HG03175 (cell line): ENCODE measurements around the gene PSMD2.

Experiments used
- ATAC-seq: cut with Tn5 transposase; IDR thresholded peaks from one replicate; pipeline ENCODE4 v1.9.1; 2021; ENCODE audit warnings: mild to moderate bottlenecking, moderate library complexity; ENCODE audit not compliant: unreplicated experiment

PSMD2 gene

DNA sequence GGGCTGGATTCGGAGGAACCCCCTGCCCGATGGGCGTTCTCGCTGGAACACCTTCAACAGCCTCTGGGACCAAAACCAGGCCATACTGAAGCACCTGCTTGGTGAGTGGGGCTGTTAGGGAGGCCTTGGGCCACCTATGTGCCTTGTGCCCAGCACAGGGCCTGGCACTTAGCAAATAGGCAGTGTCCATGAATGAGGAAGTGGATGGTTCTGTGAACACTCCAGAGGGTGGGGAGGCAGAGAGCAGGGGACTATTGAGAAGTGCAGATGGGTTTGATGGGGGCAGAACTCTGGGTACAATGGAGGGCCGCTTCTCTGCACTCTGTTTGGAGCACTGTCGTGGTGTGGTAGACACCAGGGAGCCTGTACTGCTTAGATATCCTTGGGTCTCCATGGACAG is 21.7 kb upstream of the PSMD2 start:
- no peak for ATAC-seq

DNA sequence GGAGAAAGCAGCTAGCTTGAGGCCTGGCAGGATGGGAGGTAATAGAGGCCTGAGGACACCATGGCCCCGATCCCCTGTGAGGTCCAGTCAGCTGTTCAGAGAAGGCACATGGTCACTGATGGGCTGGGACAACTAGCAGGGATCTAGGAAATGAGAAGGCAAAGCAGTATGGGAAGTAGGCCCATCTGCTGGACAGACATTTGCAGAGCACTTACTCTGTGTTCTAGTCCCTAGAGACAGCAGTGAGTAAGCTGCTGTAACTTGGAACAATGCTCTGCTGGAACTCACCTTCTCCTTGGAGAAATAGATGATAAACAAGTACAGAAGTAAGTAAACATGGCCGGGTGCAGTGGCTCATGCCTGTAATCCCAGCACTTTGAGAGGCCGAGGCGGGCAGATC is 16.1 kb upstream of the PSMD2 start:
- no peak for ATAC-seq

DNA sequence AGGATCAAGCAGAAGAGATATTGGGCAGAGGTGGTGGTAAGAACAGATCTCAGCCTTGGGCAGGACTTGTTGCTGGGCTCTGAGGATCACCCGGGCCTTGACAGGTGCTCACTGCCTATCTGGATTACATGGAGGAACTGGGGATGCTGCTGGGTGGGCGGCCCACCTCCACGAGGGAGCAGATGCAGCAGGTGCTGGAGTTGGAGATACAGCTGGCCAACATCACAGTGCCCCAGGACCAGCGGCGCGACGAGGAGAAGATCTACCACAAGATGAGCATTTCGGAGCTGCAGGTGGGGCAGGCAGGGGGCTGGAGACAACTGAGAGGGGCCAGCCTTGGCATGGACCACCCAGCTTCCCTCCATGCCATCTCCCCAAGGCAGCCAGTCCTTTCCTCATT is 15.4 kb upstream of the PSMD2 start:
- no peak for ATAC-seq

DNA sequence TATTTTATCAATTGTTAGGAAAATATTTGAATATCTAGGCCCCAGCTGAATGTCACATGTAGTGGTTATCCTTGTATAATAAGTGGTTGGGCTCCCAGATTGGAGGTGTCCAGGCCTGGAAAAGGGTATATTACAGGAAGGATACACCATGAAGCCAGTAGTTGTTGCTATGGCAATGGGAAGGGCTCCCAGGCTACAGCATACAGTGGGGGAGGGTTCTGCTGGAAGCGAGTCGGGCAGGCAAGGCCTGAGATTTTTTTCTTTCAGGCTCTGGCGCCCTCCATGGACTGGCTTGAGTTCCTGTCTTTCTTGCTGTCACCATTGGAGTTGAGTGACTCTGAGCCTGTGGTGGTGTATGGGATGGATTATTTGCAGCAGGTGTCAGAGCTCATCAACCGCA is 14.3 kb upstream of the PSMD2 start:
- no peak for ATAC-seq

DNA sequence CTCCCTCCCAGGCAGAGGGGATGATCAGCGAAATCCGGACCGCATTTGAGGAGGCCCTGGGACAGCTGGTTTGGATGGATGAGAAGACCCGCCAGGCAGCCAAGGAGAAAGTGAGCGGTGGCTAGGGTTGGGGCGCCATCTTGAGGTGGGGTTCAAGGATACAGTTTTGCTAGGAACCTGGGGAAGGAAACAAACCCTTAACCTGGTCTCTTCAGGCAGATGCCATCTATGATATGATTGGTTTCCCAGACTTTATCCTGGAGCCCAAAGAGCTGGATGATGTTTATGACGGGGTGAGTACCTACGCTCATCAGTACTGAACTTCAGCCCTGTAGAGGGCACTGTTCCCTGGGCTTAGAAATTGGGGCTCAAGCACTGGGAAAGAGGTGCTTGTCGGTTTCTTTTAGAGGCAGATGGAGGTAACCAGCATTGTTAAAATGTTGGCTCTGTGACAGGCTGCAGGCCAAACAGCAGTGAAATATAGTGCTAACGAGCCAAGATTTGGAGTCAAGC is 9.6 kb upstream of the PSMD2 start:
- no peak for ATAC-seq

DNA sequence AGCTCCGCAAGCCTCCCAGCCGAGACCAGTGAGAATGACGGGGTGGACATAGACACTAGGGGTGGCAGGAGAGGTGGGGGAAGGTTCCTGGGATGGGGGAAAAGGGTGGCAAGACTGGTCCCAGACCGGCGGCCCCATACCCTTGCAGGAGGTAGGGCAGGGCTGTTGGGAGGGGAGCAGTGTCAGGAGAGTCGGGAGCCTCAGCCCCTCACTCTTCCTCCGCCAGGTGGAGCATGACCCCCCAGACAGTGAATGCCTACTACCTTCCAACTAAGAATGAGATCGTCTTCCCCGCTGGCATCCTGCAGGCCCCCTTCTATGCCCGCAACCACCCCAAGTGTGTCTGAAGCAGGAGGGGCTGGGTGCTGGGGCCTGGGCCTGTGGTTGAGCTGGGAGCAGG is 8.7 kb upstream of the PSMD2 start:
- ATAC-seq: no peak

DNA sequence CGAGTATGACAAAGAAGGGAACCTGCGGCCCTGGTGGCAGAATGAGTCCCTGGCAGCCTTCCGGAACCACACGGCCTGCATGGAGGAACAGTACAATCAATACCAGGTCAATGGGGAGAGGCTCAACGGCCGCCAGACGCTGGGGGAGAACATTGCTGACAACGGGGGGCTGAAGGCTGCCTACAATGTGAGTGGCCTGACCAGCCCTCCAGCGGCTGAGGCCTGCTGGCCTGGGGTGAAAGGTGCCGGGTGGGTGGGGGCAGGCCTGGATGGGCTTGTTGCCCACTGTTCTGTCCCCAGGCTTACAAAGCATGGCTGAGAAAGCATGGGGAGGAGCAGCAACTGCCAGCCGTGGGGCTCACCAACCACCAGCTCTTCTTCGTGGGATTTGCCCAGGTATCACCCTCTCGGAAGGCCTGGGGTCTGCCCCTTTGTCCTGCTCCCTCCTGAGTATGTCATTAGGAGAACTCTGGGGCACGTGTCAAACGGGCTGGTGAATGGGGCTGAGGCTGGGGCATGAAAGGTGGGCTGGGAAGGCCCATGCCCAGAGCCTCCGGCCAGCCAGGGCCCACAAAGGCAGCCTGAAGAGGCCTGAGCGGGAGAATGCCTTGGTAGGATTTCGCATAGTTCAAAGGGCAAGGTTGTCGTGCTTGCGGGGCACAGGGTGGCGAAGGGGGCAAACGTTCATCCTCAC is 7.8 kb upstream of the PSMD2 start:
- no peak for ATAC-seq

DNA sequence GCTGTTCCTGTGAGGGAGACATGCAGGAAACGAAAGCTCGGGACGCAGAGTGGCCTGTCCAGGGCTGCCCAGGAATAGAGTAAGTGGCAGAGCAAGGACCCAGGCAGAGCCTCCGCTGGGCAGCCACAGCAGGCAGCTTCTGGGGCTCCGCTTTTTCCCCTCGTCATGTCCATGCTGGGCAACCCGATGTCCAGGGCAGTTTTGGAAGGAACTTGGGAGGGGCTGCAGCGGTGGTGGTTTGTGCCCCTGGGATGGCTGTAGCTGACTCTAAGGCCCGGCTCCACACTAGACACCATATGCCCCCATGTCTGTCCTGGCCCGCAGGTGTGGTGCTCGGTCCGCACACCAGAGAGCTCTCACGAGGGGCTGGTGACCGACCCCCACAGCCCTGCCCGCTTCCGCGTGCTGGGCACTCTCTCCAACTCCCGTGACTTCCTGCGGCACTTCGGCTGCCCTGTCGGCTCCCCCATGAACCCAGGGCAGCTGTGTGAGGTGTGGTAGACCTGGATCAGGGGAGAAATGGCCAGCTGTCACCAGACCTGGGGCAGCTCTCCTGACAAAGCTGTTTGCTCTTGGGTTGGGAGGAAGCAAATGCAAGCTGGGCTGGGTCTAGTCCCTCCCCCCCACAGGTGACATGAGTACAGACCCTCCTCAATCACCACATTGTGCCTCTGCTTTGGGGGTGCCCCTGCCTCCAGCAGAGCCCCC is 7.1 kb upstream of the PSMD2 start:
- ATAC-seq: no peak

DNA sequence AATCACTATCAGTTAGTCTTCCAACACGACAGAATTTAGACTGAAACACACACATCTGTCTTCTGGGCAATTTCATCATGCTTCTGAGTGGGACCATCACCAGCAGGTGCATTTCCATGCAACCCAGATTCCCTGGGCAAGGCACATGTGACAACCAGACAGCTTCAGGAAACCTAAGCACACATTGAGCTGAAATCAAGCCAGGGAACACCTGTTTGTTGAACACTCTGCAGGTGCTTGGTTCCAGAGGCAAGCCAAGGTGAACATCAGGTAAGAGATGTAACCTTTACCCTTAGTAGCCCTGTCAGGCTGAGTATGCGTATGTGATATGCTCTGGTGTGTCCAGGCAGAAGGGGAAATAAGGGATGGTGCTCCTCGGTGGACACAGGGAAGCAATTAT is 3.3 kb upstream of the PSMD2 start:
- no peak for ATAC-seq

DNA sequence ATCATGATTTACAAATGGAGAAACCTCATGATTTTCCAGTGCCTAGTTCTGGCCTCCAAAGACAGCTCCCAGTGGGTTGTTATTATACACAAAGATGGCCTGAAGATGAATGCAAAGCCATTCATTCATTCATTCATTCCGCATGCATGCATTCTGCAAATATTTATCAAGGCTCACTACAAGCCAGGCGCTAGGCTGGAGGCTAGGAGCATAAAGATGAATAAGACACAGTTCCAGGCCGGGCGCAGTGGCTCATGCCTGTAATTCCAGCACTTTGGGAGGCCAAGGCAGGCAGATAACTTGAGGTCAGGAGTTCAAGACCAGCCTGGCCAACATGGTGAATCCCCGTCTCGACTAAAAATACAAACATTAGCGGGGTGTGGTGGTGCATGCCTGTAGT is 2.4 kb upstream of the PSMD2 start:
- ATAC-seq: no peak

DNA sequence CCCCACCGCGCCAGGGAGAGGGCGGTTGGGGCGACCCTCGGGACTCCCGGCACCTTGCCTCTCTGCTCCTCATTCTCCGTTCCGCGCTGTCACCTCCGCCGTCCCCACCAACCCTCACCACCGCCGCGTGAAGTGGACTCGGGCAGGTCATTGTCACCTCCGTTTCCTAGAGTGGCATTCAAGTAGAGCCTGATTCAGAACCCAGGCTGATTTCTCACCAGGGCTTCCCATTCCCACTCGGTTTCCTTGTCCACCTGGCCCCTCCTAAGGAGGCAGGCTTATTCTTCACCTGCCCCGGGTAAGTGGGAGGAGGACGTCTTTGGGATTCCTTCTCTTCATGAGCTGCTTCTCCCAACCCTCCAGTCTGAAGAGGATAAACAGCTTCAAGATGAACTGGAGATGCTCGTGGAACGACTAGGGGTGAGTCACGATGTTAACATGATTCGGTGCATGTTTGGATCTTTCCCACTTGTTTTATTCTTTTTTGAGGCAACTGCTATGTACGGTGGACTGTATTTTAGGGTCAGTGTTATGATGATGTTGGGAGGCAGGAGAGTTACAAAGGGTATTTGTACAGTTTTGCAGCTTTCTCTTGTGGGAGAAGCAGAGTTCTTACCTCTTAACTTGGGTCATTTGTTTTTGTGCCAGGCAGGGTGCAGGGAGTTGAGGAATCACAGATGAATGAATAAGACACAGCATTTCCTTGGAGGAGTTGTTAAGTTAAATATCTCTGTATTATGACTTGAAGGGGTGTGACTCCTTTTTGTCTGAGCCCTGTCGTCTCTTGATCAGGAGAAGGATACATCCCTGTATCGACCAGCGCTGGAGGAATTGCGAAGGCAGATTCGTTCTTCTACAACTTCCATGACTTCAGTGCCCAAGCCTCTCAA is 692 bp downstream of the PSMD2 start:
- peak; percentile 10 for ATAC-seq

DNA sequence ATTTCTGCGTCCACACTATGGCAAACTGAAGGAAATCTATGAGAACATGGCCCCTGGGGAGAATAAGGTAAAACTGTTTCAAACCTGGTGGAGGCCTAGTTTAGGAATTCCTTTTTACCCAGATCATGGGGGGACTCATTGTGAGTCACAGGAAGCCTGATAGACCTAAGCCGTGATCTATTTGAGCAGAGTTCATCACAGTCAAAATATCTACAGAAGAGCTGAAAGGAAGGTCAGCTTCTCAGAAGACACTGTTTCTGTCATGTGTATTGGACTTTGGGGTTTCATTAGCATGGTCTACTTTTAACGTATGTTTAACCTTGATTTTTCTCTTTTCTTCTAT is 1.3 kb downstream of the PSMD2 start:
- ATAC-seq: no peak

DNA sequence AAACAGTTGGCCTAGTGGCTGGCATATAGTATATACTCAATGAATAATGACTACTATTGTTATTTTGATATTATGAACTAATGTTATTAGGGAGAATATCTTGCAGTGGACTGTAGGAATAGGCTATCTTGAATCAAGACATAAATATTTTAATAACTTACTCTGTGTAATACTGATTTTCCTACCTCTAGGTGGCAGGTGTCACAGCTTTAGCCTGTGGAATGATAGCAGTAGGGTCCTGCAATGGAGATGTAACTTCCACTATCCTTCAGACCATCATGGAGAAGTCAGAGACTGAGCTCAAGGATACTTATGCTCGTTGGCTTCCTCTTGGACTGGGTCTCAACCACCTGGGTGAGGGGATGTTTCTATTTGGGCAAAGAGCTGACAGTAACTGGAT is 6.5 kb downstream of the PSMD2 start:
- no peak for ATAC-seq

DNA sequence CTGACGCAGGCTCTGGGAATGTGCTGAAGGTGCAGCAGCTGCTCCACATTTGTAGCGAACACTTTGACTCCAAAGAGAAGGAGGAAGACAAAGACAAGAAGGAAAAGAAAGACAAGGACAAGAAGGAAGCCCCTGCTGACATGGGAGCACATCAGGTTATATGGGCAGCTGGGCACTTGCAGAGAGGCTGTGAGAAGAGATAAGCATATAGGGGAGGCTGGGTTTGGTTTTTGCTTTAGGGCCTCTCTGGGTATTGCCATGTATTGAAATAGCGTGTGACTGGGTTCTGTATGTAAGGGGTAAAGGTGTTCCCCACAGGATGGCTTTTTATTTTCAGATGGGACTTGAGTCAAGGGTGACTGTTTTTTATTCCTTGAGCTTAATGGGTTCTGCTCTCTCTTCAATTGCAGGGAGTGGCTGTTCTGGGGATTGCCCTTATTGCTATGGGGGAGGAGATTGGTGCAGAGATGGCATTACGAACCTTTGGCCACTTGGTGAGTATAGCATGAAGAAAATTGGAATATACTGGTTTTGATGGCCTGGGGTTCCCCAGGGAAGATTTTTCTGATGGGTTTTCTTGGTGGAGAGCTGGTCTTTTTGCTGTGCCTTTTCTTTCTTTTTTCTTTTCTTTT is 7.4 kb downstream of the PSMD2 start:
- no peak for ATAC-seq

DNA sequence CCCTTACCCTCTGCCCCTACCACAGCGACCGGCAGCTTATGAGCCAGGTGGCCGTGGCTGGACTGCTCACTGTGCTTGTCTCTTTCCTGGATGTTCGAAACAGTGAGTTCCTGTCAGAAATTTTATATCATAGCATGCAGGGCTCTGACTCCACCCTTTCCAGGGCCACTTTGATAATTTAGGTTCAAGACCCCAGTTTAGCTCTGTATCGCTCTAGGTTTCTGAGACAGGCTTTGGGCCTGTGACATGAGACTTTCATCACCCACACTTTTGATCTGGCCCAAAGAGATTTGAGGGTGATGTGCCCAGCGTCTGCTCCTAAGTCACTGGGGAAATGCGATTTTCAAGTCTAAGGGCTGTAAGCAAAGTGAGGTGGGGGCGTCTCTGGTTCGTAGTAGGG is 8.9 kb downstream of the PSMD2 start:
- no peak for ATAC-seq

DNA sequence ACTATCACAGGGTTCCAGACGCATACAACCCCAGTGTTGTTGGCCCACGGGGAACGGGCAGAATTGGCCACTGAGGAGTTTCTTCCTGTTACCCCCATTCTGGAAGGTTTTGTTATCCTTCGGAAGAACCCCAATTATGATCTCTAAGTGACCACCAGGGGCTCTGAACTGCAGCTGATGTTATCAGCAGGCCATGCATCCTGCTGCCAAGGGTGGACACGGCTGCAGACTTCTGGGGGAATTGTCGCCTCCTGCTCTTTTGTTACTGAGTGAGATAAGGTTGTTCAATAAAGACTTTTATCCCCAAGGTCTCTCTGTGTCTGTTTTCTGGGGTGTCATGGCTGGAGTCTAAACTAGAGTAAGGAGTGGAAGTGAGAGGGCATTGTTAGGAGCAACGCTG is 9.7 kb downstream of the PSMD2 start:
- ATAC-seq: no peak

DNA sequence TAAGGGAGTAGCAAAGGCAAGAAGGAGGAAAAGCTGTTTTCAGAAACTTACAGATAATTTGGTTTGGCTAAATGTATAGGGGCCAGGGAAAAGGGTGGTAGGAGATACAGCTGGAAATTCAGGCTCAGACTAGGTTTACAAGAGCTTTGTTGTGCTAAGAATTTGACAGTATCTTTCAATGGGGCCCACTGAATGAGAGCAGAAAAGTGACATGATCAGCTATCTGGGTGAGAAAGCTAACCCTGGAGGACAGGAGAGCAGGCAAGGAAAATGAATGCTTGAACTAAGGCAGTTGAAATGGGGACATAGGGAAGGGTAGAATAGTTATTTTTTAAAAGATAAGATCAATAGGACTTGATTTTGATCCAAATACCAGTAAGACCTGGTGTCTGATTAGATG is 12.6 kb downstream of the PSMD2 start:
- ATAC-seq: no peak

DNA sequence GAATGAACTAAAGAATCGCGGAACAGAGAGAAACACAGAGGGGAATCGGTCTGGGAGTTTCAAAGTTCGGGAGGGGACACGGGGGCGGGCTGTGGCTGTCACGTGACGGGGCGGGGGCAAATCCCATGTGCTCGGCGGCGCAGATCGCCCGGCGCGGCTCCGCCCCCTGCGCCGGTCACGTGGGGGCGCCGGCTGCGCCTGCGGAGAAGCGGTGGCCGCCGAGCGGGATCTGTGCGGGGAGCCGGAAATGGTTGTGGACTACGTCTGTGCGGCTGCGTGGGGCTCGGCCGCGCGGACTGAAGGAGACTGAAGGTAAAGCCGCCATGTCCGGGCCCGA is 15.3 kb downstream of the PSMD2 start, which contains the start of gene EIF4G1:
TSS of gene EIF4G1 (plus strand) at position 244 of the 337 bp plus-strand sequence. CDS start 1,191 bp downstream, outside the sequence.
- ATAC-seq: peak; percentile 86

DNA sequence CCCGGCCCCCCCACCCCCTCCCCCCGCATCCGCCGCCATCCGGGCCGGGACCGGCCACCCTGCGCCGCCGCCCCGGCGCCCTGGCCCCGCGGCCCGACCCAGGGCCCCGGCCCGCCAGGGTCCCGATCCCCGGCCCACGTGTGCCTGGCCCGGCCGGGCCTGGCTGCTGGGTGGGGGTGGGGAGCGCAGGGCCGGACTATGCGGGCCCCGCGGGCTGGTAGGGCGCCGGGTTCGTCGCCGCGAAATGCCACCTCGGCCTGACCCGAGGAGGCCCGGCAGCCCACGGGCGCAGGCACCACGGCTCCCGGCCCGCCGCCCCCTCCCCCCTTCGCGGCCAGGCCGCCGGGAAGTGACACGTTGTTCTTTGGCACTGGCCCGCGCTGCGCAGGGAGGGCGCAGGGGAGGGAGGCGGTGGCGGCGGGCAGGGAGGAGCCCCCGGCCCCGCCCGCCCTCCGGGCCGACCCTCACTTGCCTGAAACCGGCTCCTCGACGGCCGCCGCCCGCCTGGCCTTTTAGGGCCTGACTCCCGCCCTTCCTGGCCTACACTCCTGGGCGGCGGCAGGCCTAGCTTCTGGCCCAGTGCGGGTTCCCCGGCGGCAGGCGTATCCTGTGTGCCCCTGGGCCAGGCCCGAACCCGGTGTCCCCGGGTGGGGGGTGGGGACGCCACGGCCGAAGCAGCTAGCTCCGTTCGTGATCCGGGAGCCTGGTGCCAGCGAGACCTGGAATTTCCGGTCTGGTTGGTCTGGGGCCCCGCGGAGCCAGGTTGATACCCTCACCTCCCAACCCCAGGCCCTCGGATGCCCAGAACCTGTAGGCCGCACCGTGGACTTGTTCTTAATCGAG is 15.9 kb downstream of the PSMD2 start:
- ATAC-seq: peak; percentile 38

DNA sequence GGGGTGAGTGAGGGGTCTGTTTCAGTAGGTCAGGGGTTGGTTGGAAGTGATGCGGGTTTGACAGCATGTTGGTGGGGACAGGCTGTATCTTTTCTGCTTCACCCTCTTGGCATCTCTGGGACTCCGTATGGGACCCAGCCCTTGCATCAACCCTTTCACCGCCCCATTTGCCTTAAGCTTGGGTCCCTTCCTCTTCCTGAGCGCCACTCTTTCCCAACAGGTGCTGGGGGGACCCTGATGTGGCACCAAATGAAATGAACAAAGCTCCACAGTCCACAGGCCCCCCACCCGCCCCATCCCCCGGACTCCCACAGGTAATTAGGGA is 16.5 kb downstream of the PSMD2 start:
- ATAC-seq: peak; percentile 13
